ENCODE data around the gene C14orf93.
A peak's percentile ranks its signal among the peaks of the same experiment; 100 is the strongest.

C14orf93 gene, protein sequence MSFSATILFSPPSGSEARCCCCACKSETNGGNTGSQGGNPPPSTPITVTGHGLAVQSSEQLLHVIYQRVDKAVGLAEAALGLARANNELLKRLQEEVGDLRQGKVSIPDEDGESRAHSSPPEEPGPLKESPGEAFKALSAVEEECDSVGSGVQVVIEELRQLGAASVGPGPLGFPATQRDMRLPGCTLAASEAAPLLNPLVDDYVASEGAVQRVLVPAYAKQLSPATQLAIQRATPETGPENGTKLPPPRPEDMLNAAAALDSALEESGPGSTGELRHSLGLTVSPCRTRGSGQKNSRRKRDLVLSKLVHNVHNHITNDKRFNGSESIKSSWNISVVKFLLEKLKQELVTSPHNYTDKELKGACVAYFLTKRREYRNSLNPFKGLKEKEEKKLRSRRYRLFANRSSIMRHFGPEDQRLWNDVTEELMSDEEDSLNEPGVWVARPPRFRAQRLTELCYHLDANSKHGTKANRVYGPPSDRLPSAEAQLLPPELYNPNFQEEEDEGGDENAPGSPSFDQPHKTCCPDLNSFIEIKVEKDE

DNA sequence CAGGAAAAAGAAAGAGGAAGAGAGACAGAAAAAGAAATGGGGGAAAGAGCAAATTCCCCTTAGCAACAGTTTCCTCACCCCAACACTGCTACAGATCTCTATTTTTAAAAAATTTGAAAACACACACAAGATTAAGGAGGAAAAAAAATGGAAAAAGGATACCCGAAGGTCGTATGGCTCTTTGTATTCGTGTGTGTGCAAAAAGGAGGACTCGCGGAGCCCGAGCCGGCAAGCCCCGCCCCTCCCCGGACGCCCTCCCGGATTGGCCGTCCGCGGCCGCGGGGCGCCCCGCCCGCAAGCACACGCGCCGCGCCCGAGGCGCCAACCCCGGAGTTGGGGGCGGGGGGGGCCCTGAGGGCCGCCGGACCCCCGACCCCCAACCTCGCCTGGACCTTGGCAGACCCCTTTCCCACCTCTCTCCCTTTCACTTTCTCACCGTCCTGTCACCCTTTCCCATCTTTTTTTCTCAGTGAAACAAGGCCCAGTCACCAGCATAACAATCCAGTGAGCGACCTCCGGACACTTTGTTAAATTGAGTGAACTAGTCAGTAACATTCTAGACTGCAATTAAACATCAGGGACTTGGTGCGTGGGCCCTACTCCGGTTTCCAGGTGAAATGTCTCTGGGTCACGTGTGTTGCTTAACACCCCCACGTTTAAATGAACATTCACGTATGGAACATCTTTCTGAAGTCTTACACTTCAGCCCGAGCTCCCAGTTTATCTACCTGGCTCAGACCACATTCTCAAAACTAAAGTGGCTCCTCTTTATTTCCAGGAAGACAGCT is at the start of gene C14orf93:
Gene C14orf93 (minus strand): TSS at position 205 of the 788 bp plus-strand sequence. CDS start 11,120 bp downstream, outside the sequence.
- peak; percentile 65 to 89 (median 72) for DNase-seq

DNA sequence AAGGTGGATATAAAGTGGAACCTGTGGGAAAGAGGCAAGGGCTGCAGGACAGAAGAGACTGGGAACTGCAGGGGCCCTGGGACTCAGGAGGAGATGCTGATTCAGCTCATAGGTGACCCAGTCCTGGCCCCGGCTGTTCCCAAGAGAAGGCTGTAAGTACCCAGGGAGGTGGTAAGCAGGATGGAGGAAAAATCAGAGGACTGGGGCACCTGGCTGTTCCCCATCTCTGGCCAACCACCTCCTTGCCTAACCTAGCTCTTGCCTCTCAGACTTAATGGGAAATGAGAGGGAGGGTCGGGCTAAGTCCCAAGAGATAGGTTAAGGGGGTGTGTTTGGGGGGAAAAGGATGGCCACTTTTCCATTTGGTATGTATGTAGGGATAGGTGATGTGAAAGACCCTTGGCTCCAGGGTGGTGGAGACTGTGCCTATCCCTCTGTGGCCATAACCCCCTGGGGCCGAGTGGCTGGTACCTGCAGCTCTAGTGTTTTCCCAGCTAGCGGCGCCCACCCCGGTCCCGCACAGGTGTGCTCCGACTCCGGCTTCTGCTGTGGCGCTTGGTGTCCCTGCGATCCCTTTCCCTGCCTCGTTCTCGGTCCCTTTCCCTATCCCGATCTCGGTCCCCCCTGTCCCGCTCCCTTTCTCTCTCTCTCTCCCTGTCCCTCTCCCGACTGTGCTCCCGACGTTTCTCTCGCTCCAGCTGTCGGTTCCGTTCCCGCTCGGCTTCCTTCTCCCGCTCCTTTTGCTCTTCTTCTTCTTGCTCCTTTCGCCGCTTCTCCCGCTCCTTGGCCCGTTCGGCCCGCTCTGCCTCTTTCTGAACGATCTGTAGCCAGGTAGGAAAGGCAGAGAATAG is 48.9 kb upstream of the C14orf93 start:
- no peak for DNase-seq

DNA sequence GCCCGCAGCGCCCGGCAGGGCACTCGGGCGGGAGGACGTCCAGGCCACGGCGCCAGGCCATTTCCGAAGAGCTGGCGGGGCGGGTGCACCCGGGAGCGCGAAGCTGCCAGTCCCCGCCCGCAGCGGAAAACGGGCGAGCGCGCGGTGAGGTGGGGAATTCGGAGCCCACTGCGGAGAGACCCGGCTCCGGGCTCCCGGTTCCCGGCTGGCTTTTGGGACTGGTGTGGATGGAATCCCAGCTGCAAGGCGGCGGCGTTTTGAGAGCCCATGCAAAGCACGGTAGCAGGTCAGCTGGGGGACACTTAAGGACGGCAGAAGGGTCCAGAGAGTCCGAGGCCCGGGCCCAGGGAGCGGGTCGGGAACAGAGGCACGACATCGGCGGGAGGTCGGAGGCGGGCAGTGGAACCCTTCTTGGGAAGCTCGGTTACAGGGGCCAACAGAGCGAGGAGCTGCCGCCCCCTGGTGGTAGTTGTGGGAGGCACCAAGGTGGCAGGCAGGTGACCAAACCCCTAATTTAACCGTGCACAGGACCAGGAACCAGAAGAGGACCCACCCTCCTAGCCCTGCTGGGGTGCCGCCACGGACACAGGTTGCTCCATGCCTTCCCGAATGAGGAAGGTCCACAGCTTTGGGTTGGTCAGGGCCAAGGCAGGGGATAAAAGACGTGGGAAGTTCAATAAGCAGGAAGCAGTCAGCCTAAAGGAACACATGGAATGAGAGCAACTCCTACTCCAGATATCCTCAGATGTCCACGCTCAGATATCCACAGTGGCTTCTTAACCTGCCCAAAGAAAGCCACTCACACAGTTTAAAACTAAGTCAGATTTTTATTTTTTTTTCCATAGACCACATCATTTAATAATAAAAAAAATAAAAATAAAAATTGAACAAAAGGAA is 48.1 kb upstream of the C14orf93 start:
- peak; percentile 79 to 89 (median 84) for DNase-seq

DNA sequence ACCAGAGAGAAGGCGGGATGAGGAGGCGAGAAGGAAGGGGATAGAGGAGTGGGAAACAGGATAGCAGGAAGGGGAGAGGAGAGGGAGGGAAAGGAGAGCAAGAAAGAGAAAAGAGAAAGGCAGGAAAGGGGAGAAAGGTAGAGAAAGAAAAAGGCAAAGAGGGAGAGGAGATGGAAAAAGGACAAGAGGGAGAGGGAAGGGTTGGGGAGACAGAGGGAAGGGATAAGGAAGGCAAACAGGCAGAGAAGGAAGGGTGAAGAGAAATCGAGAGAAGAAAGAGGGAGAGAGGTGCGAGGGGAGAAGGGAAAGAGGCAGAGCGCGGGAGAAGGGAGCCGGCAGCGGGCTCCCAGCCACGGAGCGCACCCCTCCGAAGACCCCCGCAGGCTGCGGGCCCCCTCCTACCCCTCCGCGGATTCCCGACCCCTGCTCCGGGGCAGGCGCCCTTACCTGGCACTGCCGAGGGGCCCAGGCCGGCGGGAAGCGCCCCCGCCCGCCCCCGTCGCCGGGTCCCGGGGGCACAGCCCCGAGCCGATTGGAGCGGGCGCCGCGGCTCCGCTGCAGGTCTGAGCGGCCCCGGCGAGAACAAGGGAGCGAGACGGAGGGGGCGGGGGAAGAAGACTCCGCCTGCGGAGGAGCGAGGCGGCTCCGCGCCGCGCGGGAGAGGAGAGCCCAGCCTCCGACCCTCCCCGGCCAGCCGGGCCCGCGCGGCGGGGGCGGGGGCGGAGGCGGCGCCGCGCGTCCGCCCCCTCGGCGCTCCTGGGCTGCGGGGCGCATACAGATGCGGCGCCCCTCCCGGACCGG is 47.2 kb upstream of the C14orf93 start, which contains the start of gene CDH24:
Gene CDH24 (minus strand): TSS at position 565 of the 801 bp plus-strand sequence. CDS start 1,787 bp downstream, outside the sequence.
- DNase-seq, result peak; percentile 52 to 84 (median 70)

DNA sequence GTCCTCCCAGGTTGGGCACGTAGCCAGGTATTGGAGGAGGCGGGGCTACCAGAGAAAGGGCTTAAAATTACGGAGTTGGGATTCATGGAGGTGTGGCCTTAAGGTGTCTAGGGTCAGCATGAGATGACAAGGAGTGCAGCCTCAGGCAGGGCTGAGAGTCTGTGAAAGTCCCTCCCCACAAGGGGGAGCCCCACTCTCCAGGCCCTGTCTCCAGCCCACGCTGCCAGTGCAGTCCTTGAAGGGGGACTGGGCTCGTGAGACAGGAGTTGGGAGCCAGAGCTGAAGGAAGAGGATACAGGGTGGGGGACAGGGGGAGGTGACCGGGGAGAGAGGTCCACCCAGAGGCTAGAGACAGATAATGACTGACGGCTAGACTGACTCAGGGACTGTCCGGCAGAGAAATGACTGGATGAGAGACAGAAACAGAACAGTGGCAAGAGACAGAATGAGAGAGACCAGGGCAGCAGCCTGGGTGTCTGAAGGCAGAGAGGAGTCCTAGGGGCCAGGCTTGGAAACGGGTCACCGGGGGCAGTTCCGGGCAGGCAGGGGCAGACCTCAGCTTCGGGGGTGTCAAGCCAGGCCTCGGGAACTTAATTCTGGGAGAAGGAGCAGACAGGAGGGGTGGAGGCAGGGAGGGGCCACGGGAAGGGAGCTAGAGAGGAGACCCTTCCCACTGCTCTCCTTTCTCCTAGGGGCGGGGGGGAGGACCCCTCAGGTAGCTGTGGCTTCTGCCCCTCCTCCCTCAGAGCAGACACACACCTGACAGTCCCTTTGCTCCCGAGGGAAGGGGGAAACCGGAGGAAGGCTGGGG is 46.4 kb upstream of the C14orf93 start:
- DNase-seq, result peak; percentile 81 to 89 (median 82)

DNA sequence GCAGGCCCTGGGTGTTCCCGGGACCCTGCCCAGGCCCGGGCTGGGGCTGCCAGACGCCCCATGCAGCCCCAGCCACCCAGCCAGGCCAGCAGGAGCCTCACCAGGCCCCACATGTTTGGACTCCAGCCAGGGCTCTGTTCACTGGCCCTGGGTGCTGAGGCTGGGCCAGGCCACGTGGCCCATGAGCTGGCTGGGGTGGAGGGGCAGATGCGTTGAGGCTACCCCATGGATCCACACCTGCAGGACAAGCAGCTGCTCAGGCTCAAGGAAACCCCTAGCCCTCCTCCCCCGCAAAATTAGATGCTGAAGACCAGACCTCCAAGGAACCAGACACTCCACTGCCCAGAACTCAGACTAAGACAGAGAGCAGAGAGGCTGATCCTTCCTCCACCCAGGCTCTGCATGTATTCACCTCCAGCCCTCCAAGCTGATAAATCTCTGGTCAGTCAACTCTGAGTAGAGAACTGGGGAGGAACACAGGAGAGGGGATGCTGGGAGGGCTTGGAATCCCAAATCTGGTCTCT is 45.7 kb upstream of the C14orf93 start:
- no peak for DNase-seq

DNA sequence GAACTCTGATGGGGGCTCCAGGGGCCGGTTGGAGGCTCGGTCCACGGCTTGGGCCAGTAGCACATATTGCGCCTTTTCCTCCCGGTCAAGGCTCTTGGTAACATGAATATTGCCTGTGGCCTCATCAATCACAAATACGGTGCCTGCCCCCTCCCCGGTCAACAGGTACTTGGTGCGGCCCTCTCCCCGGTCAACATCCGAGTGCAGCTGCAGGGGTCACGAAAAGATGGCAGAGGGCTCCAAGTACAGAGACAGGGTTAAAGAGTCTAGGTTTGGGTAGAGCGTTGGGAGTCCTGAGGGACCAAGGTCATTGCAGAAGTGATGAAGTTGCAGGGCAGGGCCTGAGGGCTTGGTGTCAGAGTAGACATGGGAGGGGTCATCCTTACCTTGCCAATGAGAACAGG is 45.2 kb upstream of the C14orf93 start:
- DNase-seq, result no peak

DNA sequence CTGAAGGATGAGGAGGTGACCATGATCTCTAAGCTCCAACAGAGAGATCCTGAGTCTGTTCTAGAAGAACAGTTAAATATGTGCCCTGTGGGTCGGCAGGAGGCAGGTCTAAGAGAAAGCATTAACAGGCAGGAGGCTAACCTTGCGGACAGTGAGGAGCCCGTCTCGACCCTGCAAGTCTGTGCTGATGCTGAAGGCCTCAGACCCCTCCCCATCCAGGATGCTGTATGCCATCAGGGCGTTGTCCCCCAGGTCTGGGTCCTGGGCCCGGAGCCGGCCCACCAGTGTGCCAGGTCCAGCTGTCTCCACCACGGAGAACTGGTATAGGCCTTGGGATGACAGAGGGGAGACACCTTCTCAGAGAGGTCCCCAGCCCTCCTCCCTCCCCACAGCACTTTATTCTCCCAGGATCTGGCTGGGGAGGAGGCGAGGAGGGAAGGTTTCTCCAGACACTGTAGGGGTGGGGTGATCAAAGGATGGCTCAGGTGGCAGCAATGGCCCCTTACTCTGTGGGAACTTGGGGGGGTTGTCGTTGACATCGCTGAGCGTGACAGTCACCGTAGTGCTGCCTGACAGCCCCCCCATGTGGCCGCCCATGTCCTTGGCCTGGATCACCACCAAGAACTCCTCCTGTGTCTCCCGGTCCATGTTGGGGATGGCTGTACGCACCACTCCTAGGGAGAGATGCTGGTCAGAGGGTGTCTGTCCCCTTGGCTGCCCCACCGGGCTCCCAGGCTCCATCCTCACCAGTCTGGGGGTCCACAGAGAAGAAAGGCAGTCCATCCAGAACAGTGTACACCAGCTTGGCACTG is 44.3 kb upstream of the C14orf93 start:
- DNase-seq, result peak in 1 of 3 donors; percentile 41

DNA sequence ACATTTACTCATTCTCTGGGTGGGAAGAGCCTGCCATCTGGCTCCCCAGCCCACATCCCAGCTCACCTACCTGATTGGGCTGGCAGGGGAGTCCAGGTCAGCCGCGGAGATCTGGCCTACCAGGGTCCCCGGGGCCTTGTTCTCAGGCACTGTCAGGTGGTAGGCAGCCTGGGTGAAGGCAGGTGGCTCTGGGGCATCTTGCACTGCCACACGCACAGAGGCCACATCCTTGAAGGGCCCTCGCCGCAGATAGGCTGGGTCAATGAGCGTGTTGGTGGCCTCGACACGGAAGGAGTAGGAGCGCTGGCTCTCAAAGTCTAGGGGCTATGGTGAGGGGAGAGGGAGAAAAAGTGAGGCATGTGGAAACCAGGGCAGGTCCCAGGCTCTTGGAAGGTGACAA is 43.5 kb upstream of the C14orf93 start:
- no peak for DNase-seq

DNA sequence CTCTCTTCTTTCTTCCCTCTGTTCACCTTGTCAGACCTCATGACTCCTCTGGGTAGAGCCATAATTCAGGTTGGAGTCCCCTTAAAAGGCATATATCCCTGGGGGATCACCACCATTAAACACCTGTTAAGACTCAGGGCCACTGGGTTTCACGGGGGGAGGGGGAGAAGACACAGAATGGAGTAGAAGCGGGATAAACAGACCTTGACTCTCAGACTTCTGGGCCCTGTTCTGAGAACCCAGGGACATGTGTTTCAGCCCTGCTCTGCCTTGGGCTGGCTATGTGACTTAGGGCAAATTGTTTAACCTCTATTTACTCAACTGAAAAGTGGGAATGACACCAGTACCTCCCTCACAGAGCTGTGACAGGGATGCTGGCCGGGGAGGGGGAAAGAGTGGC is 42.7 kb upstream of the C14orf93 start:
- DNase-seq, result no peak

DNA sequence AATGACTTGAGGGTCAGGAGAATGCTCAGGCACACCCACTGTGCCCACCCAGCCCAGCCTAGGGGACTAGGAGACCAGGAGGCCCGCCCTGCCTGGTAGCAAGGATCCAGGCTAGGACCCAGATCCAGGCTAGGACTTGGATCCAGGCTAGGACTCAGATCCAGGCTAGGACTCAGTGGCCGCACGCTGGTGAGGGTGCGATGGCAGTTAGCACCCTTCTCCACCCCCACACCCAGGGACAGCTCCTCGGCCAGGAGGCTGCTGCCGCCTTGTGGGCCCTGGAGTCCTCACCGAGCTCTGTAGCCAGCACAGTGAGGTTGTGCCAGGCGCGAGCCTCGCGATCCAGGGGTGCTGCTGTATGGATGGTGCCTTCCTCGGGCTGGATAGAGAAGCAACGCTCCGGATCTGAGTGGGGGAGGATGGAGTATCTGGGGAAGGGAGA is 42.3 kb upstream of the C14orf93 start:
- no peak for DNase-seq

DNA sequence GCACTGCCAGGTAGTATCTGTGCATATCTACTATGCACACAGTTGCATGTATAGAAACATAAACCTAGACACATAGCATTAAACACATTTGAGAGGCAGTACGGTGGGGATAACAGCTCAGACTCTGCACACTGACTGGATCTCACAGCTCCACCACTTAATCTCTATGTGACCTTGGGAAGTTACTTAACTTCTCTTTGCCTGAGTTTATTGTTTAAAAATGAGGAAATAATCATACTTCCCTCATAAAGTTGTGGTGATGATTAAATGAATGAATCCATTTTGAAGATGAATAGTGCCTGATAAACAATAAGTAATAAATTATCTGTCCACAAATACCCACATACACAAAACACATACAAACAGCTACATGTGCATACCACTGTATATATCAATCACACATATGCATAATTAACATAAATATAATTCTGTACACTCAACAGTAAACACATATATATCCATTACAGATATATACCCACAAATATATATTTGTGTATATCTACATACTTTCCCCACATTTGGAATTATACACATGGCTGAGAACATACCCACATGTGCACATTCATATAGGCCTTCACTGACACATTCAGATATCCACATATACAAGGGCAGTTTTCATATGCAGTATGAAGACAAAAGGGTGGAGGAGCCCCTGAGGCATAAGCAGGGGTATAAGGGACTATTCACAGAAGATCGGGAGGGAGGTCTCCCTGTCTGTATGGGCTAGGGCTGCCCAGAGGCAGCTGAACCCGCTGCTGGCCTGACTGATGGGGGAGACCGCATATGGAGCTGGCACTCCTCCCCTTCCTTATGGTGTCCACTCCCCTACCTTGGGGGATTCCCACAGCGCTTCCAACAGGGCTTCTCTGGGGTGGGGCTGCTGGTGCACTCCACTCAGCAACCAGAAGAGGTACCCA is 41.5 kb upstream of the C14orf93 start:
- peak in 1 of 3 donors; percentile 27 for DNase-seq

DNA sequence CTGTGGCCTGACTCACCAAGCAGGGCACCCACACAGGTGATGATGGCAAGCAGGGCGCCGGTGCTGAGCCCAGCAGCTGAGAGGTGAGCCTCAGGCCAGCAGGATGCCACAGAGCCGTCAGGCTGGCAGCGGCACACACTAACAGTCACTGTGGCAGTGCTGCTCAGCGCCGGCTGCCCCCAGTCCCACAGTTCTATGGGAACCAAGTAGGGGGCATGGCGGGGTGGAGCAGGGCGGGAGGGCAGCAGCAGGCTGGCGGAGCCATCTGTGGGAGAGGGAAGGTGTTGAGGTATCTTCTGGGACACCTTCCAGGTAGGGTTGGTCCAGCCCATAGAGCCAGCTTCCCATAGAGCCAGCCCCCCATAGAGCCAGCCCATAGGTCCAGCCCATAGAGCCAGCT is 39.1 kb upstream of the C14orf93 start:
- DNase-seq, result no peak

DNA sequence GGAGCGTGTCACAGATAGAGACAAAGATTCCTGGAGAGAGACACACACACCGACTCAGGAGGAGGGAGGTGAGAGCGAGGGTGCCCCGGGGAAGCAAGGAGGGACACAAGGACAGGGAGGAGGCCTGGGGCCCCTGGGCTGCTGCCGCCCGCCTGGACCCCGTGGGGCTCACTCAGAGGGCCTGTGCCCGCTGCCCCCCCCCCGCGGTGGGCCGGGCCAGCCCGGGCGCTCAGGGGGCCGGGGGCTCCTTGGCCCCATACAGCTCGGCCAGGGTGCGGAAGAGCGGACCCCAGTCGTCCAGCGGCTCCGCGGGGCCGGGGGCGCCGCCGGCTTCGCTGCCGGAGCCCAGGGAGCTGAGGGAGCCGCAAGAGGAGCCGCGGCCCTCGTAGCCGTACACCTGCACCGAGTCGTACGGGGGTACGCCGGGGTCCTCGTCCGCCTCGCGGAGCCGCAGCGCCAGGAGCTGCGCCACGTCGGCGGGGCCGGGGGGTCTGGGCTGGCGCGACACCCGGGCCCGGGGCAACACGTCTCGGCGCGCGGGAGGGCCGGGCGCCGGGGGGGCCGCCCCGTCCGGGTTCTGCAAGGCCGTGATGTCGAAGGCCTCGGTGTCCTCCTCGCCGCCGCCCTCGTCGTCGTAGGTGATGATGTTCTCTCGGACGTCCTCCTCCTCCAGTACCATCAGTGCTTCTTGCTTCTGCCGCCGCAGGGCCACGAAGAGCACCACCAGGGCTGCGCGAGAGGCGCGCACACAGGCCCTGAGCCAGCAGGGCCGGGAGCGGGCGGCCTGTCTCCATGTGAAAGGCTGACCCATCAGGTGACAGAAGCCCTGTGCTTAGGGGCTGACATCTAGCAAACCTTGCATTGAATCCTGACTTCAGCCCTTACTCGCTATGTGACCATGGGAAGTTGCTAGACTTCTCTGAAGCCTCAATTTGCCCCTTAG is 38.1 kb upstream of the C14orf93 start:
- no peak for DNase-seq

DNA sequence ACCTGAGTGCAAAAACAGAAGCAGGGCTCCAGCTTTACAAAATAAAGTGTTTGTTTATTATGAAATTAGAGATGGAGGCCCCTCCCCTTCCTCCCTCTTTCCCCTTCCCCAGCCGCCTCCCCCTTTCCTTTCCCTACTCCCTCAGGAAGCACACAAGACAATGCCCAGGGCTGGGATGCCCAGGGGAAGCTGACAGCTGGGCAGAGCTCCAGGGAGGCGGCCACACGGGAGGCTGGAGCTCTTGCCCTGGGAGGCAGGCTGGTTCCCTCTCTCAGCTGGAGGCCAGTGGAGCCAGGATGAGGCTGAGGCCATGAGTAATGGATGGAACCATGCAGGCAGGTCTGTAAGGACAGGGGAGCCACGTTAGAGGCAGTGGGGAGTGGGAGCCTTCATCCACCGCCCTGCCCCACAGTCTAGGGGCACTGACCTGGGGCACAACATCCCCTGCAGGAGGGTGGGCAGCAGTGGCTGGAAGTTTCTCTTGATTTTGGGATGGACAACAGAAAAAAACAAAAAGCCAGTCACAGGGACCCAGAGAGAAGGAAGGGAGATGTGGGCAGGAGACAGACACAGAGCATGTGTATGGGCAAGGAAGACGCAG is 37.2 kb upstream of the C14orf93 start:
- DNase-seq, result no peak
